SK-N-SH treated with all-trans-retinoic acid at 6 μM for 48 hours (cell line): ENCODE results near the gene KLHL3.
A peak's percentile ranks its signal among the peaks of the same experiment; 100 is the strongest.
"Not testable (repeated sequence)": the region's sequence is repeated elsewhere in the genome, so short reads cannot be mapped to it uniquely, and the experiment has no call there.

Source experiments
- ATAC-seq: fragments of 200-7000 bp; cut with Tn5 transposase; 3 replicates; pipeline ENCODE4 v1.9.1; 2020; ENCODE audit warnings: mild to moderate bottlenecking, moderate library complexity
- BACH2 ChIP-seq: fragments of 250-450 bp; sonication (Bioruptor Pico); IDR thresholded peaks from 2 replicates; pipeline ENCODE4 v1.9.0; 2021; ENCODE audit warnings: mild to moderate bottlenecking, borderline replicate concordance
- CSDC2 ChIP-seq: fragments of 250-450 bp; sonication (Bioruptor Pico); IDR thresholded peaks from 2 replicates; pipeline ENCODE4 v1.5.0; 2020; ENCODE audit warnings: mild to moderate bottlenecking, moderate library complexity
- GLIS3 ChIP-seq: fragments of 250-450 bp; sonication (Bioruptor Pico); IDR thresholded peaks from 2 replicates; pipeline ENCODE4 v1.5.0; 2020; ENCODE audit warnings: mild to moderate bottlenecking, moderate library complexity
- ISL1 ChIP-seq: fragments of 250-450 bp; sonication (Bioruptor Pico); IDR thresholded peaks from 2 replicates; pipeline ENCODE4 v2.1.2; 2022; ENCODE audit warnings: mild to moderate bottlenecking, moderate library complexity
- OSR1 ChIP-seq: fragments of 250-450 bp; sonication (Bioruptor Pico); IDR thresholded peaks from 2 replicates; pipeline ENCODE4 v1.8.0; 2022; ENCODE audit warnings: moderate library complexity, mild to moderate bottlenecking, inconsistent platforms
- PATZ1 ChIP-seq: fragments of 250-450 bp; sonication (Bioruptor Pico); IDR thresholded peaks from 2 replicates; pipeline ENCODE4 v1.8.0; 2020; ENCODE audit warnings: mild to moderate bottlenecking, moderate library complexity, borderline replicate concordance
- POU6F1 ChIP-seq: fragments of 250-450 bp; sonication (Bioruptor Pico); IDR thresholded peaks from 2 replicates; pipeline ENCODE4 v1.8.0; 2021; ENCODE audit warnings: low read depth, mild to moderate bottlenecking, moderate library complexity, borderline replicate concordance
- PPARA ChIP-seq: fragments of 250-450 bp; sonication (Bioruptor Pico); IDR thresholded peaks from 2 replicates; pipeline ENCODE4 v1.5.0; 2020; ENCODE audit warnings: mild to moderate bottlenecking, borderline replicate concordance
- SNAI2 ChIP-seq: fragments of 250-450 bp; sonication (Bioruptor Pico); IDR thresholded peaks from 2 replicates; pipeline ENCODE4 v1.5.0; 2020; ENCODE audit warnings: mild to moderate bottlenecking, moderate library complexity
- TCF4 ChIP-seq: fragments of 250-450 bp; sonication (Bioruptor Pico); IDR thresholded peaks from 2 replicates; pipeline ENCODE4 v1.8.0; 2021; ENCODE audit warnings: mild to moderate bottlenecking, moderate library complexity, borderline replicate concordance
- TOX ChIP-seq: fragments of 250-450 bp; sonication (Bioruptor Pico); IDR thresholded peaks from 2 replicates; pipeline ENCODE4 v1.8.0; 2021; ENCODE audit warnings: mild to moderate bottlenecking, moderate library complexity, borderline replicate concordance
- TSHZ2 ChIP-seq: fragments of 250-450 bp; sonication (Bioruptor Pico); IDR thresholded peaks from 2 replicates; pipeline ENCODE4 v1.5.0; 2020; ENCODE audit warnings: mild to moderate bottlenecking, moderate library complexity
- ZC3H10 ChIP-seq: fragments of 250-450 bp; sonication (Bioruptor Pico); IDR thresholded peaks from 2 replicates; pipeline ENCODE4 v1.5.1; 2021; ENCODE audit warnings: mild to moderate bottlenecking, moderate library complexity
- ZFP30 ChIP-seq: fragments of 450-650 bp; formaldehyde crosslinking; IDR thresholded peaks from 2 replicates; pipeline ENCODE4 v1.5.0; 2022; ENCODE audit warnings: mild to moderate bottlenecking, moderate library complexity
- ZNF70 ChIP-seq: fragments of 450-650 bp; formaldehyde crosslinking; IDR thresholded peaks from 2 replicates; pipeline ENCODE4 v1.5.0; 2020; ENCODE audit warnings: mild to moderate bottlenecking, moderate library complexity
- ZNF8 ChIP-seq: fragments of 450-650 bp; formaldehyde crosslinking; IDR thresholded peaks from 2 replicates; pipeline ENCODE4 v1.5.0; 2020; ENCODE audit warnings: mild to moderate bottlenecking, moderate library complexity

KLHL3 gene

GRCh38 chr5:137782055-137782454 is 46.2 kb upstream of the KLHL3 start:
- ATAC-seq = no peak
- TF ChIP-seq PATZ1 (CRISPR knock-in tag) (no peak), TSHZ2 (CRISPR knock-in tag) (no peak), SNAI2 (CRISPR knock-in tag) (no peak), PPARA (CRISPR knock-in tag) (no peak), ISL1 (CRISPR knock-in tag) (no peak)
- TF ChIP-seq, all 23 proteins: peak for 0

GRCh38 chr5:137778772-137779564 is 43.1 kb upstream of the KLHL3 start:
- peak; percentile 58; the same call in 2 of the 3 replicates for ATAC-seq
- TF ChIP-seq ZC3H10 (CRISPR knock-in tag) (no peak), ZNF8 (no peak), CSDC2 (CRISPR knock-in tag) (no peak), TSHZ2 (CRISPR knock-in tag) (no peak), ZNF70 (CRISPR knock-in tag) (no peak), SNAI2 (CRISPR knock-in tag) (no peak), ISL1 (CRISPR knock-in tag) (no peak), ZFP30 (no peak), PATZ1 (CRISPR knock-in tag) (no peak), TOX (CRISPR knock-in tag) (no peak), GLIS3 (no peak)

- not testable (repeated sequence) for ATAC-seq
These were observed 32.0 kb upstream of the KLHL3 start for GRCh38 chr5:137767937-137768336.

GRCh38 chr5:137761566-137761965 is 25.7 kb upstream of the KLHL3 start:
- no peak for ATAC-seq
- no peak for TF ChIP-seq GLIS3
- no peak for TF ChIP-seq BACH2 (CRISPR knock-in tag)
- TF ChIP-seq PPARA (CRISPR knock-in tag) = no peak
- no peak for TF ChIP-seq OSR1 (CRISPR knock-in tag)
- no peak for TF ChIP-seq SNAI2 (CRISPR knock-in tag)
- no peak for TF ChIP-seq POU6F1 (CRISPR knock-in tag)
- no peak for TF ChIP-seq TCF4
- no peak for TF ChIP-seq ZNF8
- TF ChIP-seq CSDC2 (CRISPR knock-in tag) = no peak
- no peak for TF ChIP-seq TSHZ2 (CRISPR knock-in tag)
- no peak for TF ChIP-seq ISL1 (CRISPR knock-in tag)
